GM12891 (cell line): ENCODE data around the gene MTFR1L.

ENCODE experiments used
- POLR2A ChIP-seq: IDR thresholded peaks from 2 replicates; pipeline ENCODE4 v1.6.1; 2011; ENCODE audit warnings: low read depth, low read length, control low read depth
- POLR2AphosphoS5 ChIP-seq: IDR thresholded peaks from 2 replicates; pipeline ENCODE4 v1.6.1; 2011; ENCODE audit warnings: low read depth, low read length, control low read depth
- TAF1 ChIP-seq: IDR thresholded peaks from 2 replicates; pipeline ENCODE4 v1.6.1; 2011; ENCODE audit warnings: low read depth, low read length, control low read depth

DNA sequence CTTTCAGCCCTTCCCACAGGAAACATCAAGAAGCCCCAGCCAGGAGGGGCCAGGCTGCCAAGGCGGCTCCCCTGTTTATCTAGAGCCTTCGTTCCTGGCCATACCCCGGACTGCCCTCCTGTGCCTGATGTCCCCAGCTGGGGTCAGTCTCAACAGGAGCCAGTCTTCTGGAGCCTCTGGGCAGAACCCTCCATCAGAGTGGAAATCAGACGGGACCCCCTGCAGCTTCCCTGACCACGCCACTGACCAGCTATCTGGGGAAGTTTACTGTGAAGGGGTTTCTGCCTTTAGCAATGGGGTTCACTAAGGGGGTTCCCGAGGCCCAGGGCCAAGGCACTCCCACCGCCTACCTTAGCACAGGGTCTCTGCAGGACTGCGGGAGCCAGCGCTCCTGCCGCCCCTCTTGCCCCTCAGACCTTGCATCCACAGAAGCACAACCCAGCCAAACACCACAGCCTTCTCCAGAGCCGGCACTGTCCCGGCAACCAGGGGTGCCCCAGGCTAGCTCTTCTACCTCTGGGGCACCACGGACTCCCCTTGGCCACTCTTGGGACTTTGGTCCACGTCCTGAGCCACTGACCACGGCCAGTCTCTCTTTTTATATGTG is 3.5 kb upstream of the MTFR1L start:
- TF ChIP-seq TAF1, result no peak
- TF ChIP-seq POLR2A, result no peak
- no peak for TF ChIP-seq POLR2AphosphoS5
